Raji (cell line): Measurements from ENCODE around the gene PRKCE.
A peak's percentile ranks its signal among the peaks of the same experiment; 100 is the strongest.

Source experiments
- POLR2A ChIP-seq: IDR thresholded peaks from 2 replicates; pipeline ENCODE4 v1.6.1; 2011; ENCODE audit warnings: low read depth, low read length, control low read depth; ENCODE audit not compliant: insufficient read depth

Gene PRKCE

GRCh38 chr2:45716915-45717314 is 65.4 kb downstream of the PRKCE start:
- no peak for TF ChIP-seq POLR2A

DNA sequence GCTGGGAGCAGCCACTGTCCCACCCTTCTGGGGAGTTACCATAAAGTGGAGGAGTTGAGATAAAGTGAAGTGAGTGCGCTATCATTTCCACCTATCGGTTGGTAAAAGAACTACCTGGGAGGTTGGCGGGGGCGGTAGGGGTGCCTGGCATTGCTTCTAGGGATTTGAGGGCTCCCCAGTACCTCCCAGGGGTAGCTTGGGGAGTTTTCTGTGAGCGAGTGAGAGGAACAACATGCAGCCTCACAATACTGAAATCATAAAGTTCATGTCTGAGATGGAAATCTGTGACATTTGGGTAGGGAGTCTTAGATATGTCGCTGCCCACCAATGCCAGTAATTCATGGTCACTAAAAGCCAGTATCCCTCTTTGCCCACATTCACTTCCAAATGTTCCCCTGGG is 68.7 kb downstream of the PRKCE start:
- no peak for TF ChIP-seq POLR2A

DNA sequence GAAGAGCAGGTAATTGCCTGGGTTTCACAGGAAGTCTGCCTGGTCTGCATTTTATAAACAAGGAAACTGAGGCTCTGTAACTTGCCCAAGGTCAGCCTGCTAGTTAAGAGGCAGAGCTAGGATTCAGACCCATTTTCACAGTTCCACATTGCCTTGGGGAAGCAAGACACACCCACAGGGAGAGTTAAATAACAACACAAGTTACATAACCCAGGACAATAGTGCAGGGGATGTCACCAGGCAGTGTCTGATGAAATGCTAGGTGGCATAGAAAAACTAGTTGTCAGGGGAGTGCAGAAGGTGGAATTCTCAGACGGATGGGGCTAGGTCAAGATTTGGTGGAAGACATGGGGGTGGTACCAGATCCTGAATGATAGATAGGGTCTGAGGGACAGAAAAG is 69.7 kb downstream of the PRKCE start:
- TF ChIP-seq POLR2A, result no peak

DNA sequence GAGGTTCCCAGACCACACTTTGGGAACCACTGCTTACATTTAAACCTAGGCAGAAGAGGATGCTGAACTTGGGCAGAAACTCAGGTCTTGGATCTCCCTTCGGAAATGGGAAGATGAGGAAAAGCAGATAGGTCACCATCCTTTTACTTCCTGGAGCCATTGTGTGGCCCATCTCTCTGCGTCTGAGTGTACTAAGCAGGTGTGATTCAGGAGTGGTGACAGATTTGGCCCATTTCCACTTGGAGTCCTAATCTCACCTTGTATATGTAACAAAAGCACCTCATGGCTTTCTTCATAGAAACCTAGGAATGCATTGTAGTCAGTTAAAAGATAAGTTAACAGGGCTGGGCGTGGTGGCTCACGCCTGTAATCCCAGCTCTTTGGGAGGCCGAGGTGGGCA is 71.0 kb downstream of the PRKCE start:
- TF ChIP-seq POLR2A, result no peak

DNA sequence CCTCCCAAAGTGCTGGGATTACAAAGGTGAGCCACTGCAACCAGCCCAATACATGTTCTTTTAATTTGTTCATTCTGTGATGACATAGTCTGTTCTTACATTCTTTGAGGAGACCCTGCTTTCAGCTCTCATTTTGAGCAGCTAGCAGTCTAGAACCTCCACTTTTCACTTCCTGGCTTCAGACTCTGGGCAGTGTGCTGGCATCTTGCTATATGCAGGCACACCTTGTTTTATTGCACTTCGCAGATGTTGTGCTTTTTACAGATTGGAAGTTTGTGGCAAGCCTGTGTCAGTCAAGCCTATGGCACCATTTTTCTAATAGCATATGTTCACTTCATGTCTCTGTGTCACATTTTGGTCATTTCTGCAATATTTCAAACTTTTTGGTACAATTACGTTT is 72.4 kb downstream of the PRKCE start:
- TF ChIP-seq POLR2A, result no peak

GRCh38 chr2:45724335-45724734 is 72.9 kb downstream of the PRKCE start:
- TF ChIP-seq POLR2A, result no peak

DNA sequence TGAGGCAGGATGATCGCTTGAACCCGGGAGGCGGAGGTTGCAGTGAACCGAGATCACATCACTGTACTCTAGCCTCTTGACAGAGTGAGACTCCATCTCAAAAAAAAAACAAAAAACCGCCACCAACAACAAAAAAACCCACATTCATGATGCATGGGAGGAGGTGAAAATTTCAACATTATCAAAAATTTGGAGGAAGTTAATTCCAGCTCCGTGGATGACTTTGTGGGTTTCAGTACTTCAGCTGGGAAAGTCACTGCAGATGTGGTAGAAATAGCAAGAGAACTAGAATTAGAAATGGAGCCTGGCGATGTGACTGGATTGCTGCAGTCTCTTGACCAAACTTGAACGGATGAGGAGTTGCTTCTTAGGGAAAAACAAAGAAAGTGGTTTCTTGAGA is 74.3 kb downstream of the PRKCE start:
- TF ChIP-seq POLR2A, result no peak

- TF ChIP-seq POLR2A, result no peak
Observed at GRCh38 chr2:45726188-45726587, 74.7 kb downstream of the PRKCE start.

GRCh38 chr2:45728458-45728942 is 77.0 kb downstream of the PRKCE start:
- peak; percentile 20; the same call in 1 of the 2 replicates for TF ChIP-seq POLR2A

DNA sequence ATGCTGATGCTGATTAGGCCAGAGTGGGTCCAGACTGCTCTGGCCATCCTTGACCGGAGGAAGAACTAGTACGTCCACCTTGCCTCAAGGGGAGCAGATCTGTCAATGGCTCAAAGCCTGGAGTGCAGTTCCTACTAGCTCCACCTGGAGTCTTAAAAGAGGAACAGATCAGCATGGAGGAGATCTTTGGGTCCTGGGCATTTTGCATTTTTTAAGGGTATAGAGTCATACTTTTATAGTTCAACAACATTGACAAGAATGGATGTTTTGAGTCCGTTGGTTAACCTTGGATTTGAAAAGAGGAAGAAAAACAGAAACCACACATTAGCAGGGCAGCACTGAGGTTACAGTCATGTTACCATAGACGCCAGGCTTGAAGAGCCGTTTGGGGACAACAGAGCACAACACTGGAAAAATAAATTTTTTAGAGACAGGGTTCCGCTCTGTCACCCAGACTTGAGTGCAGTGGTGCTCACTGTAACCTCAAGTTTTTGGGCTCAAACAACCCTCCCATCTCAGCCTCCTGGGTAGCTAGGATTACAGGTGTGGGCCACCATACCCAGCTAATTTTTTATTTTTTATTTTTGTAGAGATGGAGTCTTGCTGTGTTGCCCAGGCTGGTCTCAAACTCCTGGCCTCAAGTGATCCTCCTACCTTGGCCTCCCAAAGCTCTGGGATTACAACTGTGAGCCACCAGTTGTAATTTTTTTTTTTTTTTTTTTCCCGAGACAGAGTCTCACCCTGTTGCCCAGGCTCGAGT is 78.5 kb downstream of the PRKCE start:
- peak; percentile 40; the same call in 1 of the 2 replicates for TF ChIP-seq POLR2A

DNA sequence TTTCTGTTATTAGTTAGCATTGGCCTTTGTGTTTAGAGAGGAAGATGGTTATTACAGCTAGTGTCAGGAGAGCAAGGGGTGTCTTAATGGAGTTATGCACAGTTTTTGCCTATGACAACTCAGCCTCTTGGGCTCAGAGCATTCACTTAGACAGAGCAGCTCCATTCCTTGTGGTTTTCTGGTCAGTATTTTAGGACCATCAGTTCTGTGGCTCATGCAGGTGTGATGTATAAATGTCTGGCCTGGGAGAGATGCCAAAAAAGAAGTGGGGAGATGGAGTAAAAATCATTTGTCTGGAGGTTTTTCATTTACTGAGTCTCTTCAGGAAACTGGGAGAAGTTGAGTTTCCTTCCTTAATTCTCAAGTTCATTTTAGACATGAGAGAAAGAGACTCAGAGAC is 79.7 kb downstream of the PRKCE start:
- no peak for TF ChIP-seq POLR2A

DNA sequence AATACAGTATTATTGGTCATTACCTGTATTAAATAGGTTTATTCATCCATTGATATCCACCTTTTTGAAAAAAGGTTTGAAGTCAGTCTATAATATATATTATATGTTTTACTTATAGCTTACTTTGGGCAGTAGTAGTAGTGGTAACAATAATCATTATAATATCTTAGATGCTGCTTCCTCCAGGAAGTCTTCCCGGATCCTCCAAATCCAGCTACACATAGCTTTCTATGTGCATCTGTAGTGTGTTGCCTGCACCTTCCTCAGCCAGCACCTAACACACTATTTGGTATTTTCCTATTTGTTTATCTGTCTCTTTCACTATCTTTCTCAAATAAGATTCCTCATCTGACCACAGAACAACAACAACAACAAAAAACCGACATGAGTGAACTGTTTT is 81.0 kb downstream of the PRKCE start:
- TF ChIP-seq POLR2A, result no peak

- no peak for TF ChIP-seq POLR2A
Observed at GRCh38 chr2:45732946-45733345, 81.5 kb downstream of the PRKCE start.

DNA sequence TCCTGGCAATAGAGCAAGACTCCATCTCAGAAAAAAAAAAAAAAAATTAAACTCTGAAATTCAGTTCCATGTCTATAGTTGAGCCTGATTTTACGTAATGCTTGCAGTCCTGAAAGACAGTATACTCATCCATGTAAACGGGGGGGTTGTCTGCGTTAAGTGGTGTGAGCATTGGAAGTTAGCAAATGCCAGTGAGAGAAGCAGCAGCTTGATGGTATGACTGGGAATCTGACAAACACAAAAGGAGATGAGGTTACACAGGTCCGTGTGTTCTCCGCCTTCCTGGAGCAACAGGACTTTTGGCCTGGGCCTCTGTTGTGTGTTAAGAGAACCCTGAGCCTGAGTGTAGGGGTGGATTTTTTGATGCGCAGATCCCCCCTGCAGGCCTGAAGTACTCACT is 82.9 kb downstream of the PRKCE start:
- no peak for TF ChIP-seq POLR2A

- TF ChIP-seq POLR2A, result no peak
Observed at GRCh38 chr2:45734952-45735351, 83.5 kb downstream of the PRKCE start.

DNA sequence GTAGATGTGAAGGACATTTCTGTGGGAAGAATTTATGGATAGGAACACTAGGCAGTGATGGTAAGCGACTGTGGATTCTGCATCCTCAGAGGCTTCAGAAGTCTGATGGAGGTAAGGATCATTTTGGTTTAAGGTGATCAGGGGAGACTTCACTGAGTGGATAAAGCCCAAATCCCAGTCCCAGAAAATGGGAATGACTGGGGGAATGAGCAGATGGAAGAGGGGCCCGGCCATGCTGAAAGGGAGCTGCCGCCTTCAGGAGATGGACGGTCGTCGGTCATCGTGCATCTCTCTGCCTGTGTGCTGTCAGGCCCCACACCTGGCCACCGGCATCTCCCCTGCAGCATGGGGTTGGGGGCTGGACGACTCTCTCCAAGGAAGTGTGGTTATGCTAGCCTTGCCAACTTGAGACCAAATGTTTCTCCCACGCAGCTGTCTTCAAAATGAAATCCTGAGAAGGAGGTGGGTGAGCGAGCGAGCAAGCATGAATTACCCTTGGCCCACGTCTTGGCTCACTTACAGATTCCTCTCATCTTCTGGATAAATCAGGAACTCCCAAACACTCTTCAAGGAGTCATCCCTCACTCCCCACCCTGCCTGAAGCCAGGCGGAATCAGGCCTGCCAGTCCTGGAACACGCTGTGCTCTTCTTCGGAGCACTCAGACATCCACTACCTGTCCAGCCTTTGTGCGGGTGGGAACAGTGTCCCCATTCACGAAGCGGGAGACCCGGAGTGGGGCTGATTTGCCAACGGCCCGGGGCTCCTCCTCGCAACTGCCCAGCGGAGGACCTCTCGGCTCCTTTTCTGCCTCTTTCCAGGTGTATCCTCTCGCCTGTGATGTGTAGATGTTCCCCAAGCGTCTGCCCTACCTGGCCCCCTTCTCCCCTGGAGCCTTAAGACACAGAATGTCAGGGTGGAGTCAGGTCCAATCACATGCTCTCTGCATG is 85.6 kb downstream of the PRKCE start:
- no peak for TF ChIP-seq POLR2A

- TF ChIP-seq POLR2A, result no peak
Observed at GRCh38 chr2:45739796-45740485, 88.5 kb downstream of the PRKCE start.
